T-helper 1 cell (primary cell): ENCODE data around the gene SETBP1.
A peak's percentile ranks its signal among the peaks of the same experiment; 100 is the strongest.
"Not testable (repeated sequence)": the region's sequence is repeated elsewhere in the genome, so short reads cannot be mapped to it uniquely, and the experiment has no call there.

ENCODE experiments used
- DNase-seq, 5 donors: peaks; one replicate each; pipeline ENCODE4 v3.0.0-alpha.2; 2012 to 2020

SETBP1 gene

DNA sequence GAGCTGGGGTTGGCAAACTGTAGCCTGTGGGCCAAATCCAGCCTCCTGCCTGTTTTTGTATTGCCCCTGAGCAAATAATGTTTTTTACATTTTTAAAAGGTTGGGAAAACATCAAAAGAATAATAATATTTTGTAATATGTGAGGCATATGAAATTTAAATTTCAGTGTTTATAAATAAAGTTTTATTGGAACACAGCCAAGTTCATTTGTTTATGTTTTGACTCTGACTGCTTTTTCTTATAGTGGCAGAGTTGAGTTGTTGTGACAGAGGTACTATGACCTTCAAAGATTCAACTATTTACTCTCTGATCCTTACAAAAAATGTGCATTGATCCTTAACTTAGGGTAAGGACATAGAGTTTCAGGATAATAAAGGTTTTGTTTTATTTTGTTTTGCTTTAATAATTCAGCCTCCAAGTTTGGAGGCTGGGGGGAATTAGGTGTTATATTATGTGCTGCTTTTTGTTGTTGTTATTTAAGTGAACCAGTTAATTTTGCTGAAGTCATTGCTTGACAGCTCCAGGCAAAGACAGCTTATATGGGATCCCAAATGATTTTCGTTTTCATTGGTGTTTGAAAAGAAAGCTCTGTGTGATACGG is 24.5 kb downstream of the SETBP1 start:
- no peak for DNase-seq

DNA sequence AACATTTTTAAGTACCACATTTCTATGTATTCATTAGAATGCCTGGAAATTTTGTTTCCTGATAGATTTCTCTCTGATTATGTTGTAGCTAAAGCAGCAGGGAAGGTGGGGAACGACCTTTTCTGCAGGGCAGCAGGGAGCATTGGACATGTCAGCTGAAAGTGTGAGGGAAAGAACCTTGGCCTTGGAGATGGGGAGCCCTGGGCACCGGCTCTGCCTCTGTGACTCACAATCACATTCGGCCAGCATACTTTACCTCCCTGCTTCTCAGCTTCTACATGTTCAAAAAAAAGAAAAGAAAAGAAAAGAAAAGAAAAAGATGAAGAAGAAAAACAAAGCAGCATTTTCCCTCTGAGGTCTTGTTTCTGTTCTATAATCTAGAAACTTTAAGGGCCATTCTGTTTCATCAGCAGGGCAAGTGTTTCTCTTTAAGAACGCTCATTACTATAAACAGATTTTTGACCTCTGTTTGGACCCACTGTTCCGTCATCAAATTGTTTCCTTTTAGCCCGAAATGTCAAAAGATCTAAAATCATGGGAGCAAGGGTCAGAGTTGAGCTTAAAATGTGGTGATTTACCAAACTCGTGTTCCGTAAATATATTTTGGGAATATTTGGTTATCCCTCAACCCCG is 27.9 kb downstream of the SETBP1 start:
- DNase-seq: no peak

DNA sequence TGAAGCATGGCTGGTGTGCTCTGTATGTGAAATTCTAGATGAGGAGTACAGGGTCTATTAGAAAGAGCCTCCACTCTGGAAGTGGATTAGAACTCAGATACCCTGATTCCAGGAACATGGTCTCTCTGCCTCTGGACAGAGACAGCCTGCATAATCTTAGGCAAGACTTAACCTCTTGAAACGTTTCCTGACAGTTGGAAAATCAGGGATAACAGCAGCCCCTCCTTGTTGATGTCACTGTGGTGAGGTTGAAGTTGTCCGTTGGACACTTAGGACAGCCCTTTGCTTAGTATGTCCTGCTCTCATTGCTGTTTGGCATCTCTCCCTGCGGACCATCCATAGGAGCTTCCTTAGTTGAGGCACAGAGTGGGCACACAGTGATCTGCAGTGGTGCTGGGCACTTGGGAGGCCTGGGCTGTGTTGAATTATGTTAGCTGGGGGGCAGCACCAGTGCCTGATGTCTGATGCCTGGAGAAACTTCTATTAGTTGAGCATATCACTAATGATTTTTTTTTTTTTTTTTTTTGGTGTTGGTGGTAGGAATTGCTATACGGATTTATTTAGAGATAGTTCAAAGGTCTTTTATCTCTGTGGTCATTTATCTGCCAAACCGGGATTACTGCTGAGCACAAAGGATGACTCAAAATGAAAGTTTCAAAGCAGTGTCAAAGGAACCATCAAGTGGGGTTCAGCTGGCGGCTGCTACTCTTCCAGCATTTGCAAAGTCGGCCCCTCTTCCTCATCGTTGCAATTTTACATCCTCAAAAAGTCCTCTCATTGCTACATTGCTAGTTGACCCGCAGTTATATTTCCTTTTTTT is 28.8 kb downstream of the SETBP1 start:
- DNase-seq: peak in 1 of 5 donors; percentile 63

DNA sequence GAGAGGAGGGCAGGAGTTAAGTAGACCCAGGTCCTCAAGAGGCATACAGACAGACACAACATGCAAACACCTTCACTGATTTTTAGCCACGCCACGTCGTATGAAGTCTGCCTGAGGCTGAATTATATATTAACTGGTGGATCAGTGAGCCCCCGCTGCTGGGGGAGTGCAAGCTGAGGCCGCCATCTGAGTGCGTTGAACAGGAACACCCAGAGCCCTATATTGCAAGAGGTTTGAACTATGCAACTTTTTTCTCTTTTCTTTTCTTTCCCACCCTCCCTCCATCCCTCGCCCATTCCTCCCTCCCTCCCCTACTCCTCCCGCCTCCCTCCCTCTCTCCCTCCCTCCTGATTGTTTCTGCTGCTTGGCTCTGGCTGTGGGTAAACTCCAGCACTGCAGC is 30.2 kb downstream of the SETBP1 start:
- no peak for DNase-seq

DNA sequence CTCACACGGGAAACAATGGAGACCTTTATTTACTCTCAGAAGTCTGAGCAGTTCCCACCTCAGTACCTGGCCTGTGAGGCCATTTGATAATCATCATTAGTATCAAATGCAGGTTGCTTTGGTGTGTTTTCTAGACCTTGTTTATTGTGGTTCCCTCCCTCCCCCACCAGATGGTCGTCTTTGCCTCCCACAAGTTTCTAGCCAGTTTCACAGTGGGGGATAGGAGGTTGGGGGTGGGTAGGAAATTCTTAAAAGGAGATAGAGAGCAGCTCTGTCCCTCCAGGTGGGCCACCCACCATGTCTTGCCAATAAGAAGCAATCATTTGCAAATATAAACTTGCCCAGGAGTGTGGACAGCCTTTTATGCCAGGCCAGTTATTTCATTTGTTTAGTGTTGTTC is 31.3 kb downstream of the SETBP1 start:
- no peak for DNase-seq

DNA sequence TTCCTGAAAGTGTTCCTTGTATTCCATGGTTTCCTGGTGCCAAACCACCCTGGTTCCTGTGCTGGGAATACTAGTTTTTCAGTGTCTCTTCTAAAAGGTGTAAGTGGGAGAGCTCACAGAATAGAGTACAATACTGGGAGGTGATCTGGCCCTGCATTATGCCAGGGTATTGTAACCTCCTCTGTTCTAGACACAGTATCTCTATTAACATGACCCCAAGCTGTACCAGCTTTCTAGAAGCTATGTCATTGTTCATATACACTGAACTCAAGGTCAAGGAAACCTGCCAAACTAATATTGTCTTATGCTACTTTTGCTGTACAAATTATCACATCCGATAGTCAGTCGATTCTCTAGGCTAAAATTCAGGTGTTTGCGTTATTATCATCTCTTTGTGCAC is 32.7 kb downstream of the SETBP1 start:
- no peak for DNase-seq

DNA sequence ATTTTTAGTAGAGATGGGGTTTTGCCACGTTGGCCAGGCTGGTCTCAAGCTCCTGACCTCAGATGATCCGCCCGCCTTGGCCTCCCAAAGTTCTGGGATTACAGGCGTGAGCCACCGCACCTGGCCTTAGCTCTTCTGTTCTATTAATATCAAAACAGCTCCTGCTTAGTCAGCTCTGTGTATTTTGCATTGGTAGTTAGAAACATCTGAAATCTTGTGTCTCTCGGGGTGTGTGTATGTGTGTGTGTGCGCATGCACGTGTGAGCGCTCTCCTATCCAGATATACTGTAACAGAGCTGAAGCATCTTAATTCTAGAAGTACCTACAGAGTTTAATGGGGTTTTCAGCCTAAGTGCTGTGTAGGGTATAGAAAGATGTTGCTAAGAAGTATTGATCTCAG is 33.7 kb downstream of the SETBP1 start:
- DNase-seq: no peak

DNA sequence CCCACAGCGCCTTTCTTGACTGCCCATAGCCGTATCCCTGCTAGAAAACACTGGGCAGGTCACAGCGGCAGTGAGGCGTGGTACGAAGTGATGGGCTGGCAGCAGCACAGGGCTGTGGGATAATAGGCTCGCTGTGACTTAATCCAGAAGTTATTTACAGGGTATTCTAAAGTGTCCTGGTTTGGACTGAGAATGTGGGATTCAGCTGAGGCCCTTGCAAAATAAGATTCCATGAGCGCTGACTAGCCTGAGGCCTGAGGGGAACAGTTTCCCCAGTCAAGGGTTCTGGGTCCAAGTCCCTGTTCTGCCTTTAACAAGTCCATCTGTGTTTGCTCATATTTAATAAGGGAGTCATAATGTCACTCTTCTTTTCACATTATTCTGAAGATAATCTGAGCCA is 34.6 kb downstream of the SETBP1 start:
- no peak for DNase-seq

DNA sequence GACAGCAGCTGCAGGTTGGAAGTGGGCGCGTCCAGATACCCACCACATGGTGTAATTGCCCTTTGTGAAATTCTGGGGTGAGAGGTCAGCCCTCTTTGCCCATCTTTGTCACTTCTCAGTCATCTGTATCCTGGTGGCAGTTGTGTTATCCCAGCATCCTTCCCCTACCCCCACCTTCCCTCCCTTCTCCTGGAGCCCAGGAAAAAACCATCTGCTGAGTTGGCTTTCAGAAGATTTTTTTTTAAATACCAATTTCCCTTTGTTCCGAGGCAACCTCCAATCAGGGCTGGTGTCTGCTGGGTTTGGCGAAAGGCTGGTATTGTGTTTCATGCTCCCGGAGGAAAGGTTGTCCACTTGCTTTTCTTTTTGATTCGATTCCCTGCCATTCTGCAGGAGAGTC is 35.2 kb downstream of the SETBP1 start:
- no peak for DNase-seq

DNA sequence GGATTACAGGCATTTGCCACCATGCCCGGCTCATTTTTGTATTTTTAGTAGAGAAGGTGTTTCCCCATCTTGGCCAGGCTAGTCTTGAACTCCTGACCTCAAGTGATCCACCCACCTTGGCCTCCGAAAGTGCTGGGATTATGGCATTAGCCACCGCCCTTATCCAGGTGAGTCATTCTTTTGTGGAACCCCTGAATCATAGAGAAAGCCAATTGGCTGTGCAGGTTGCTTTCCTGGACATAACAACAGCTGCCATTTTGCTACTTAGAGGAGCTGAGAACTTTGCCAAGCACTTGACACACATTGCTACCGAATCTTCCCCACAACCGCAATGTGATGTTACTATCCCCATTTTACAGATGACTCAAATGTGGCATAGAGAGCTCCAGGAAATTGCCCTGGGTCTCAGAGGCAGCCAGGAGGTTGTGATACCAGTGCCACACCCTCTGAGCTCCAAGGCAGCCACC is 36.0 kb downstream of the SETBP1 start:
- peak in 1 of 5 donors; percentile 88 for DNase-seq

DNA sequence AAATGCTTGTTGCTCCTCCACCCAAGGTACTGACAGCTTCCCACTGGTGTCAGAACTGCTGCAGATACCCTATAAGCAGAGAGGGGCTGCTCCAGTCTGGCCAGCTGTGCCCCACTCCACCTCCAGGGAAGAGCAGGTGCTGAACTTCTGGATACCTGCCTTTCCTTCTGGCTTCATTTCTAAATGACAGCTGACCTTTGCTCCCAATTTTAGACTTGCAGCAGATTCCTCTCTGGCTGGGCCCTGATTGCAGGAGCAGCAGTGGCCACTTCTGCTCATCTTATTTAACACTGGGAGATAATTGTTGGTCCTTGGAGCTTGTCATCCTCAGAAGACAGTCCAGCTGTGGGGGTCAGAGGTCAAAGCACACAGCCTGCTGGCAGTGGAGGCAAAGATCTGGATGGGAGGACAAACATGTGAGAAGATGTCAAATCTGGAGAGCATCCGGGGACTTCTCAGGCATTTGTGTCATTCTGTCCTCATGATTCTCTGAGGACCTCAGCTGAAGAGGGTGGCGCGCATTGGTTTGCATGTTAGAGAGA is 38.9 kb downstream of the SETBP1 start:
- no peak for DNase-seq

DNA sequence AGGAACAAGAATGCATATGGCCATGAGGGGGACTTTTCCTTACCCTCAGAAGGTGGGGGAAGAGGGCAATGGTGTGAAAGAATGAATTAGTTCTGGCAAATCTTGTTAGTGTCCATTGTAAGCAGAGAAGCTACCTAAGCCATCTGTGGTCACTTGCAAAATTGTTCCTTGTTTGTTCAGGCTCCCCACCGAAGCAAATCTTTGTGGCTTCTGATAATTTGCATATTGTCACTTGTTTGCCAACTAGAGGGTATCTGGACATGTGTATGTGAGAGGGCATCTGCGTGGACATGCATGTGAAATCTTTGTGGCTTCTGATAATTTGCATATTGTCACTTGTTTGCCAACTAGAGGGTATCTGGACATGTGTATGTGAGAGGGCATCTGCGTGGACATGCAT is 41.1 kb downstream of the SETBP1 start:
- not testable (repeated sequence) for DNase-seq

DNA sequence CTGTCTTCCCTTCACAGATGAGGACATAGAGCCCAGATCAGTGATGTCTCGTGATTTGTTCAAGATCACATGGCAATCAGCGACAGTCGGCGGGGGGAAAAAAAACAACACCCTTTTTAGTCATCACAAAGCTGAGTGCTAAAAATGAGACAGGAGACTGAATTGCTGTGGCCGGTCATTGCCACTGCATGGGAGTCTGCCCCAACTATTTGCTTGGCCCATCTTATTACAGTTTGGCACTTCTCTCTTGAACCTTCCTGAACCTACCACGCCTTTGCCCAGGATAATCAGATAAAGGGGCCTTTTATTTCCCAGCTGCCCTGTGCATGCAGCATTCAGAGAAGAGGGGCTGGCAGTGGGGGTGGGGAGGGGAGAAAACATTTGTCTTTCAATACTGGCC is 42.7 kb downstream of the SETBP1 start:
- no peak for DNase-seq

DNA sequence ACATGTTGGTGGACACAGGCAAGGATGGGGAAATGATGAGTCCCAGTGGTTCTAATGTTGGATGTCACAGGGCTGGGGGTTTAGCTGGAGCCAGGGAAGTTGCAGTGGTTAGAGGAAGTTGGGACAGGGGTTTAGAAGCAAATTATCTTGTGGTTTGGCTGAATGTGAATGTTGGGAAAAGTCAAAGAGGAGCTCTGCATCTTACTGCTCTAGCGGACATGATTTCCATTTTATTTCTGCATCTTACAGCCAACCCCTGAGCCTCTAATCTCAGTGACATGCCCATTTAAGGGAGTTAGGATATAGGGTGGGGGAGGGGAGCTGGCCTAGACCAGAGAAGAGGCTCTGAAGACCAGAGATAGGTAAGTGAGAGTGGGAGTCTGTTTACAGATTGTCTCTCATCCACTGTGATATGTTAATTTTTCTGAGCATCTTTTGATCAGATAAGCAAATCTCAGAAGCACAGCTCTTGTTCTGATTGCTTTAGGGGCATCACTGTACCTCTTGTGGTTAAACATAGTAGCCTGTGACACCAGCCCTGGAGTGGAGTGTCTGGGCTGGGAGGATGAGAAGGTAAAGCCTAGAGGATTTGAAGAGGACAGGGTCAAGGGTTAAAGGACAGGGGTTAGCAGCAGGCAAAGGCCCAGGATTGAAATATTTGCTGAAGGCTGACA is 43.6 kb downstream of the SETBP1 start:
- DNase-seq: peak in 1 of 5 donors; percentile 53

DNA sequence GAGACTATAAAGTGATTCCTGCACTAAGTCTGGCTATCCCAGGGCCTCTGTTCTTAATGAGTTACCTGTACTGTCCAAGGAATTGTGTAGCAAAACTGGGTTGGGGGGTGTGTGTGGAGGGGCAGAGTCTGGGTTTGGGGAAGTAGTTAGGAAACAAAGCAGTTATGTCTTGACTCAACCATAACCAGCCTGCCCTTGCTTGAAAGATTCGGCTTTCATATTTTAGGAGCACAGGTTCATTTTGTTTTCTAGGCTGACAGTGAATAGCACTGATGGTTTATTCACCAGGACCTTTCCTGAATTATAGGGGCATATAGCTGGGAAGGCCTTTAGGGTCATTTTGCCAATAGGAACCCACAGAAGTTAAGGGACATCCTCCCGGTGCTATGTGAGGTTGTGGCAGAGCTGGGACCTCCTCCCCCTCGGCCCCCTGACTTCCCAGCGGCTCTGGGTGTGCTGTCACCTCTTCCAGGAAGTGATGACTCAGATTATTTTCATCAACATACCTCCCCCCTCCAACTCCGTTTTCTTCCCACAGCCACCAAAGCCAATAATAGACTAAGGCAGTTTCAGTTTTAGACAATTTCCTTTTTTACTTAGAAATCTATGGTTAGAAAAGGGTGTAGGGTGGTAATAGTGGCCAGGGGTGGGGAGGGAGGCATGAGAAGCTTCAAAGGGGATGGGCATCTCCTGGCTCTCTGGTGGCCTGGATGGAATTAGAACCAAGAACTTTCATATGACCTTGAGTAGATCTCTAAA is 44.8 kb downstream of the SETBP1 start:
- DNase-seq: peak in 4 of 5 donors; percentile 13 to 93 (median 16)

DNA sequence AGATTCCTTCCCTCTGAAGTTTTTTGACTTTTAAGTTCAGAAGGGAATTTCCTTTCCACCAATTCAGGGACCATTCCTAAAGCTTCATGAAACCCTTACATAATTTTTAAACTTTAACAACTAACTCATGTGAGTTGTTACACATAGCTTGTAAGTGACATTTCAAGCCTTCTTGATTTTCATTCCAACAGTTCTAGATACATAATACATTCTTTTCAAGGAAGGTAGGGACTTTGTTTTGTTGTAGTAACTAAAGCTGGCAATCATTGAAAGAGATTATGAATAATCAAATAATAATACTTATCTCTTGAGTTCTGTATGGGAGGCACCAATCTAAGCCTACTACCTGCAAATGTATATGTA is 45.4 kb downstream of the SETBP1 start:
- DNase-seq: no peak

DNA sequence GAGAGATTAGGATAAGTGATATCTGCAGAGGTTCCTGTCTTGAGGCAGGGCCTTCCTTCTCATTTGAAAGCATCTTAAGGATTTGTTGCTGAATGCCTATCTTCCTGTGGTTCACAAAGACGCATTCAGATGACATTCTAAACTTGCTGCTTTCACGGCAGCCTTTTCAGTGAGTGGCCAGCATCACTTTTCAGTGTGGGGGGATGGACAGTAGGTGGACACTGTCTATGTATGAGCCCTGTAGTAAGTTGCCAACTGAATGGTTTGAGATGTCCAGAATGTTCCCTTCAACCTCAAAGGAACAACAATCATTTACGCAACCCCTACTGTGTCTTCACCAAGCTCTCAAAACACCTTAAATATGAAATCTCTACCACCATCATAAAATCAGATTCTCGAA is 46.6 kb downstream of the SETBP1 start:
- no peak for DNase-seq

DNA sequence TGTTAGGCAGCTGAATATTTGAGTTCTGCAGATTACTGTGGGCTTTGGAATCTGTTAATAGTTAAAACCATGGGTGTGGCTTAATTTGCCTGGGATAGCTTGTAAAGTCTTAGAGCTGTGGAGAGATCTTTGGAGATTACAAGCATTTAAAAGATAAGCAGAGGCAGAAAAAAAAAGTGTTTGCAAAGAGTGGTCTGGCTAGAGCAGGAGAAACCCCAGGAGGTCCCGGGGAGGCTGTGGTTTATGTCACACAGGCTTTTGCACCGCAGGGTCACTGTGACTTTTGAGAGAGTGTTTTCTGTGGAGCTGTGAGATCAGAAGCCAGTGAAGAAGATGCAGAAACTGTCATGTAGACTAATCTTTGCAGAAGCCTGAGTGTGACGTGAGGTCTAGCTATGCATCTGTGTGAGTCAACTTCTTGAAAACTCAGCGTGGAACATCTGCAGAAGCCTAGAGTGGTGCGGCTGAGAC is 49.0 kb downstream of the SETBP1 start:
- peak in 1 of 5 donors; percentile 55 for DNase-seq

DNA sequence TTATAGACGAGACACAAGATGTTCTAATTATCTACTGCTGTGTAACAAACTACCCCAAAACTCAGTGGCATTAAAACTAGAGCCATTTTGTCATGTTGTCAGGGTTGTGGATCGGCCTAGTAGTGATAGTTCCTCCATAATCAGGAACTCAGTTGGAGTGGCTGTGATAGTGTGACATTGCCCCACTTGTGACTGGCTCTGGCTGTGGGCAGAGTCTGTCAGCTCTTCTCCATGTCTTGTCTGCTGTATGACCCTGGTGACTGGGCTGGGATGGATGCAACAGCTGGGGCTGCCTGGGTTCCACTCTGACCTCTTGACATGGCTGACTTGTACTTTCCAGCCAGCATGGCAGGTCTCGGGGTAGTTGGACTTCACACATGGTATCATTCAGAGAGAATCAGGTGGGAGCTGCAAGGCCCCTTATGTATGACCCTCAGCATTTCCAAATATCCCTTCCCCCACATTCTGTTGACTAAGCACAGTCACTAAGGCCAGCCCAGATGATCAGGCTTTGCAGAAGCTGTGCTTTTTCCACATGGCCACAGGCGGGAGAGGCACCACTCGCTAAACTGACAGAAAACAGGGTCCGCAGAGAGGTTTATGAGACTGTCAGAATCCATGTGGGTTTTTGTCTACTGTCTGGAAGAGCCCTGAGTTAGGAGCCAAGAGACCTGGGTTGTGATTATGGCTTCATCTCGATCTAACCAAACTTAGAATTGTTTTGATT is 50.3 kb downstream of the SETBP1 start:
- DNase-seq: no peak

DNA sequence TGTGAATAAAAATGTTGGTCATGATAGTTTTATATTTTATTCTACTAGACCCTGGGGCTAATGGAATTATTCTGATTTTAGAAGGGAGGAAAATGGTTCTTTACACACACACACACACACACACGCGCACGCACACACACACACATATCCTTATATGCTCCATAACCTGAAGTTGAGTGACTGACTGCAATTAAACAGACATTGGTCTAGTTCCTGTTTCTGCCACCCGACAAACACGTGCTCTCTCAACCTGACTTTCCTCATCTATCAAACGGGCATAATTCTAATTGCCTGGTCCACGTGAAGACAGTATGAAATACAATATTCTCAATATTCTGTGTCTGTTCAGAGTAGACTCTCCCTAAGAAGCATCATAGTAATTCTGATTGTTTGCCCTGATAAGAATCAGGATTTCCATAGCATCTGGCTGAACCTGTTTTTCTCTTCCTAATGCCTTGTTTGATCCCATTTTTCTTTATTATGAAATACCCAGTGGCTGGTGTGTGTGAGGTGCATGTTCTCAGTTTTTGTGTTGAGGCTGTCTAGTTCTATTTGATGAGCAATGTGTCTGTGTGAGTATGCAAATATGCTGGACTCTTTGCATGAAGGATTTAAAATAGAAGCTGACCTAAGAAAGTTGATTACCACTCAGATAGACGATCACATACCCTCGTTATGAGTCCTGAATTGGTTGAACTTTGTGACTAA is 51.0 kb downstream of the SETBP1 start:
- DNase-seq: no peak

DNA sequence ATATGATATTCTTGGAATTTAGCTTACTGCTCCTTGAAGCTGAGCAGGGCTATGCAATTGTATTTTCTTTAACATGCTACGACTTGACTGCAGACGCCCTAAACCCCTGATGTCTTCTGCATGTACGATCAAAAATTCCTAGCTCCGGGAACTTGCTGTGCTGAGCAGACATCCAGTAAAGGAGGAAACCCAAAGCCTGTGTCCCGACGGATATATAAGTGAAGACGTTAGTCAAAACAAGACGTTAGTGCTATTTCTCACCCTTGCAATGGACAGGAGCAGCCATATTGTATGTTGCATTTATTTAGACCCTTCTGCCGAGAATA is 51.5 kb downstream of the SETBP1 start:
- DNase-seq: no peak
